C4-2B (cell line): Measurements from ENCODE around the gene WDR82.
A peak's percentile ranks its signal among the peaks of the same experiment; 100 is the strongest.

Source experiments
- H3K27ac ChIP-seq: fragments of 450-650 bp; 2 replicates; pipeline ENCODE4 v1.5.1; 2017
- CTCF ChIP-seq: fragments of 450-650 bp; conservative IDR thresholded peaks from 2 replicates; pipeline ENCODE4 v1.5.1; 2017; ENCODE audit warnings: mild to moderate bottlenecking
- ZFX ChIP-seq: fragments of 450-650 bp; IDR thresholded peaks from 2 replicates; pipeline ENCODE4 v1.6.1; 2017

Gene WDR82

GRCh38 chr3:52278510-52279069, at the start of gene WDR82:
Gene WDR82, minus strand, starts transcription at chr3:52278649. Its CDS starts 288 bp downstream, at chr3:52278361.
- H3K27ac ChIP-seq: peak within 1 kb of the TSS; percentile 83
- TF ChIP-seq ZFX (no peak), CTCF (no peak; the same call in 1 of the 2 replicates)

GRCh38 chr3:52327486-52328290, 49.2 kb upstream of the WDR82 start:
- no peak for TF ChIP-seq ZFX
- H3K27ac ChIP-seq: no peak overlapping the region

- H3K27ac ChIP-seq: no peak overlapping the region
- no peak for TF ChIP-seq ZFX
- no peak for TF ChIP-seq CTCF
These were observed 48.5 kb upstream of the WDR82 start for GRCh38 chr3:52326976-52327375.

GRCh38 chr3:52325686-52326085, 47.2 kb upstream of the WDR82 start:
- no peak overlapping the region for H3K27ac ChIP-seq
- TF ChIP-seq CTCF (no peak), ZFX (no peak)

GRCh38 chr3:52324676-52325075, 46.2 kb upstream of the WDR82 start:
- H3K27ac ChIP-seq: no peak overlapping the region
- TF ChIP-seq CTCF (no peak), ZFX (no peak)

GRCh38 chr3:52323526-52324295, 45.3 kb upstream of the WDR82 start:
- no peak for TF ChIP-seq ZFX
- TF ChIP-seq CTCF: no peak
- no peak overlapping the region for H3K27ac ChIP-seq

GRCh38 chr3:52322466-52322865, 44.0 kb upstream of the WDR82 start:
- no peak for TF ChIP-seq CTCF
- TF ChIP-seq ZFX: no peak

More at GRCh38 chr3:52322466-52322865, 44.0 kb upstream of the WDR82 start:
- H3K27ac ChIP-seq: no peak overlapping the region
